Dendritic cell treated with granulocyte-macrophage colony-stimulating factor and Interleukin-4, amounts not matched to agents 40 ng/mL and 50 ng/mL, for 4 days (primary cell): ENCODE measurements around the gene RAB4A.

Experiments
- H3K27ac Mint-ChIP-seq: one replicate; pipeline ENCODE4 v1.8.0; 2022; ENCODE audit warnings: mild to moderate bottlenecking, mixed read lengths
- H3K27me3 Mint-ChIP-seq: one replicate; pipeline ENCODE4 v1.8.0; 2022; ENCODE audit warnings: mild to moderate bottlenecking, mixed read lengths
- H3K36me3 Mint-ChIP-seq: one replicate; pipeline ENCODE4 v1.8.0; 2022; ENCODE audit warnings: low read depth, mixed read lengths
- H3K4me1 Mint-ChIP-seq: one replicate; pipeline ENCODE4 v1.8.0; 2022; ENCODE audit warnings: low read depth, mixed read lengths
- H3K4me3 Mint-ChIP-seq: one replicate; pipeline ENCODE4 v1.8.0; 2022; ENCODE audit warnings: mild to moderate bottlenecking, moderate library complexity, mixed read lengths
- H3K9me3 Mint-ChIP-seq: one replicate; pipeline ENCODE4 v1.8.0; 2022; ENCODE audit warnings: mixed read lengths
- intact Hi-C: fragments of 100-400 bp; cut with micrococcal nuclease; formaldehyde crosslinking; loops from one replicate; pipeline ENCODE4 v1.15.0; 2022

Gene RAB4A

GRCh38 chr1:229270547-229271447 is at the start of gene RAB4A:
Gene RAB4A, plus strand, starts transcription at chr1:229271111. Its CDS starts 229 bp downstream, at chr1:229271340.
- H3K27ac Mint-ChIP-seq = peak within 1 kb of the TSS; percentile 88
- intact Hi-C loops = loop anchor here (5.0 kb wide), 2 partner anchors 72 to 237 kb away; partner anchors contain the start of genes CCSAP and NUP133
- peaks cover 9% of the 10 kb centered on the region for H3K9me3 Mint-ChIP-seq
- peaks cover 10% of the 10 kb centered on the region for H3K36me3 Mint-ChIP-seq
- H3K4me1 Mint-ChIP-seq = peaks cover 55% of the 10 kb centered on the region
- H3K4me3 Mint-ChIP-seq = peak within 1 kb of the TSS; percentile 82
- no peaks in the 10 kb centered on the region for H3K27me3 Mint-ChIP-seq

GRCh38 chr1:229222081-229222480 is 48.8 kb upstream of the RAB4A start:
- Mint-ChIP-seq H3K4me3 (no peak overlapping the region), H3K36me3 (no peaks in the 10 kb centered on the region), H3K27ac (no peak overlapping the region), H3K9me3 (no peaks in the 10 kb centered on the region), H3K4me1 (peaks cover 26% of the 10 kb centered on the region), H3K27me3 (no peaks in the 10 kb centered on the region)
- intact Hi-C loops = loop anchor here (10.0 kb wide), 2 partner anchors 157 to 197 kb away; no protein-coding TSS in a partner anchor

DNA sequence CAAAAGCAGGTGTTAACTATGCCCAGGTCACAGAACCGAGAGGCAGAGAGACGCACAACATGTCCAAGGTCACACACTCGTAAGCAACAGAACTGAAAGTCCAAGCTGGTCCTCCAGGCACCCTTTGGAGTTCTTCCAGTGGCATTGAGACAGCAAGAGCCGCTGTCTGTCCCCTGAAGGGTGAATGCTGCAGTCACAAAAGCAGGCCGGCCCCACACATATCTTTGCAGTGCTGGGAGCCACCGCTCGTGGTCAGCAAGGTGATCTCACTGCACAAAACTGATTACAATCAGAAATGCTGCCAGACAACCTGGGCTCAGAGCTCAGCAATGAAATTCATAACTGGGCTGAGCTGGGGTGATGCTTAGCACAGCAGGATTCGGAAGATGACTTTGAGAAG is 47.4 kb upstream of the RAB4A start:
- Mint-ChIP-seq H3K9me3 (no peaks in the 10 kb centered on the region), H3K4me3 (no peak overlapping the region), H3K27ac (no peak overlapping the region), H3K36me3 (no peaks in the 10 kb centered on the region), H3K4me1 (peaks cover 26% of the 10 kb centered on the region), H3K27me3 (peaks cover 3% of the 10 kb centered on the region)
- intact Hi-C loops = loop anchor here (10.0 kb wide), 2 partner anchors 159 to 199 kb away; no protein-coding TSS in a partner anchor

- H3K27ac Mint-ChIP-seq = no peak overlapping the region
- H3K4me3 Mint-ChIP-seq = no peak overlapping the region
- H3K27me3 Mint-ChIP-seq = peaks cover 5% of the 10 kb centered on the region
- intact Hi-C loops = loop anchor here (10.0 kb wide), 2 partner anchors 160 to 200 kb away; no protein-coding TSS in a partner anchor
- H3K9me3 Mint-ChIP-seq = no peaks in the 10 kb centered on the region
- H3K36me3 Mint-ChIP-seq = no peaks in the 10 kb centered on the region
- H3K4me1 Mint-ChIP-seq = peaks cover 31% of the 10 kb centered on the region
These were observed 46.6 kb upstream of the RAB4A start for GRCh38 chr1:229224308-229224707.

GRCh38 chr1:229225331-229225782 is 45.6 kb upstream of the RAB4A start:
- H3K27ac Mint-ChIP-seq = no peak overlapping the region
- intact Hi-C loops = loop anchor here (5.0 to 10.0 kb wide), 3 partner anchors 68 to 201 kb away; no protein-coding TSS in a partner anchor
- H3K4me1 Mint-ChIP-seq = peaks cover 41% of the 10 kb centered on the region
- H3K36me3 Mint-ChIP-seq = no peaks in the 10 kb centered on the region
- no peaks in the 10 kb centered on the region for H3K9me3 Mint-ChIP-seq
- peaks cover 5% of the 10 kb centered on the region for H3K27me3 Mint-ChIP-seq
- H3K4me3 Mint-ChIP-seq = no peak overlapping the region

DNA sequence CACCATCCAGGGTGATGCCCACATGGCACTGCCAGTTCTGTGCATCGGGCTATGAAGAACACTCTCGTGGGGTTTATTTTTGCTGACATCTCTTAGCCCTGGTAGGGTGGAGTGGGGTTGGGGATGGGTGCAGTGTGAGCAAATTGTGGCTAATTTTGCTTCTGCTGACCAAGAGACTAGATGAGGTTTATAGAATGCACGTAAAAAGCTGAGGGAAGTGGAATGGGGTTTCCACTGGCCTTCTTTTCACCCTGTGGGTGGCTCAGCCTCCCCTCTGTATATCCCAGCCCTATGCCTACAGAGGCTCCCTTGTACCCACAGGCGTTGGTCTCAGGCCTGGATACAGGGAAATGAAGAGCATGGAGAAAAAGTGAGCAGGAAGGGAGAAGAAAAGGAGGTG is 44.1 kb upstream of the RAB4A start:
- Mint-ChIP-seq H3K27ac (peak overlapping the region; percentile 49), H3K4me3 (no peak overlapping the region), H3K27me3 (peaks cover 5% of the 10 kb centered on the region), H3K36me3 (no peaks in the 10 kb centered on the region), H3K9me3 (no peaks in the 10 kb centered on the region), H3K4me1 (peaks cover 56% of the 10 kb centered on the region)
- intact Hi-C loops = loop anchor here (1.0 to 10.0 kb wide), 4 partner anchors 69 to 562 kb away; no protein-coding TSS in a partner anchor

DNA sequence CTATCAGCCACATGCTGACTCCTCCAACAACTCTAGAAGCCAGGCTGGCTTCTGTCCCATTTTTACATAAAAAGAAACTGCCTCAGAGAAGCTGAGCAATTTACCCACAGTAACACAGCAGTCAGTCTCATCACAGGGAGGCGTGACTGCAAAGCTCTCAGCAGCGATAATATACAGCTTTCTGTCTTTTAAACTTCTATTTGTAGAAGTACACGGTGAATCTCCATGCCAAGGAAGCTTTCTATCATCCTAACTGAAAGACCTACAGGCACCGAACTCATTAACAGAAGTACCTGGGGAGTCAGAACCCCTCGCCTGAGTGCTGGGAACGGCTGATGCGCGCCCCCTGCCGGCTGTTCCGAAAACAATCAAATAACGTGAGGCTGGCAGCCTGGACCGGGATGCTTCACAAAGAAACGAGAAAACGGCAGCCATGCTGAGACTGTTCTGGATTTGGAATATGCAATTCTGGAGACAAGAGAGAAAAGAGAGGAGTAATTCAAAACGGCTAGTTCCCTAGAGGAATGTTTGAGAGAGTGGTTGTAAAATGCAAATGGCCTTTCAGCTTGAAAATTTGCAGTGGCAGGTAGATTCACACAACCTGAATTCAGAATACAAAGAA is 43.5 kb upstream of the RAB4A start:
- Mint-ChIP-seq H3K27ac (peak overlapping the region; percentile 49), H3K9me3 (no peaks in the 10 kb centered on the region), H3K36me3 (no peaks in the 10 kb centered on the region), H3K27me3 (peaks cover 5% of the 10 kb centered on the region), H3K4me3 (no peak overlapping the region), H3K4me1 (peaks cover 62% of the 10 kb centered on the region)
- intact Hi-C loops = loop anchor here (1.0 to 10.0 kb wide), 4 partner anchors 70 to 563 kb away; no protein-coding TSS in a partner anchor

- Mint-ChIP-seq H3K36me3 (no peaks in the 10 kb centered on the region), H3K4me1 (peaks cover 65% of the 10 kb centered on the region), H3K9me3 (no peaks in the 10 kb centered on the region), H3K27me3 (peaks cover 7% of the 10 kb centered on the region), H3K27ac (no peak overlapping the region), H3K4me3 (no peak overlapping the region)
- intact Hi-C loops = loop anchor here (5.0 to 10.0 kb wide), 3 partner anchors 71 to 204 kb away; no protein-coding TSS in a partner anchor
These were observed 42.4 kb upstream of the RAB4A start for GRCh38 chr1:229228522-229228921.

GRCh38 chr1:229229137-229229720 is 41.7 kb upstream of the RAB4A start:
- Mint-ChIP-seq H3K36me3 (no peaks in the 10 kb centered on the region), H3K4me1 (peaks cover 63% of the 10 kb centered on the region), H3K27me3 (peaks cover 7% of the 10 kb centered on the region), H3K27ac (peak overlapping the region; percentile 89), H3K9me3 (no peaks in the 10 kb centered on the region), H3K4me3 (no peak overlapping the region)
- intact Hi-C loops = loop anchor here (5.0 to 10.0 kb wide), 3 partner anchors 72 to 204 kb away; no protein-coding TSS in a partner anchor

DNA sequence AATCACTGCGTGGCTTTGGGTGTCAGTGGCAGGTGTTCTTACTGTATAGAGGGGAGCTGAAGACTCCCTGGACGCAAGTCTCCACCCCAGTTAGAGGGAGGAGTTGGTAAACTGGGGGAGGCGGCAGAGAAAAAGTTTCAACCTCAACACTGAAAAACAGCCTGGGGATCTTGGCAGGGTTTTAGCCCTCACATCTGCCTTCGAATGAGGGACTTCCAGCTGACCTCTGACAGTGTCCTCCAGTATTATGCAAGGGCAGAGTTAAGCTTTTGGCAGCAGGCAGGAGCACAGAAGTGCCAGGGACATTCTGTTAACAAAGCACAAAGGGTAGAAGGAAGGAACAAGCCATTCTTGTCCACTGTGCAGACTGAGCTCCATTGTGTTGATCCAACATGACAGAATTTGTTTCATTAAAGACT is 41.2 kb upstream of the RAB4A start:
- intact Hi-C loops = loop anchor here (5.0 to 10.0 kb wide), 4 partner anchors 72 to 492 kb away; partner anchors contain the start of gene RHOU
- H3K27me3 Mint-ChIP-seq = peaks cover 8% of the 10 kb centered on the region
- H3K9me3 Mint-ChIP-seq = no peaks in the 10 kb centered on the region
- peak overlapping the region; percentile 37 for H3K4me3 Mint-ChIP-seq
- H3K27ac Mint-ChIP-seq = peak overlapping the region; percentile 89
- peaks cover 60% of the 10 kb centered on the region for H3K4me1 Mint-ChIP-seq
- H3K36me3 Mint-ChIP-seq = no peaks in the 10 kb centered on the region

DNA sequence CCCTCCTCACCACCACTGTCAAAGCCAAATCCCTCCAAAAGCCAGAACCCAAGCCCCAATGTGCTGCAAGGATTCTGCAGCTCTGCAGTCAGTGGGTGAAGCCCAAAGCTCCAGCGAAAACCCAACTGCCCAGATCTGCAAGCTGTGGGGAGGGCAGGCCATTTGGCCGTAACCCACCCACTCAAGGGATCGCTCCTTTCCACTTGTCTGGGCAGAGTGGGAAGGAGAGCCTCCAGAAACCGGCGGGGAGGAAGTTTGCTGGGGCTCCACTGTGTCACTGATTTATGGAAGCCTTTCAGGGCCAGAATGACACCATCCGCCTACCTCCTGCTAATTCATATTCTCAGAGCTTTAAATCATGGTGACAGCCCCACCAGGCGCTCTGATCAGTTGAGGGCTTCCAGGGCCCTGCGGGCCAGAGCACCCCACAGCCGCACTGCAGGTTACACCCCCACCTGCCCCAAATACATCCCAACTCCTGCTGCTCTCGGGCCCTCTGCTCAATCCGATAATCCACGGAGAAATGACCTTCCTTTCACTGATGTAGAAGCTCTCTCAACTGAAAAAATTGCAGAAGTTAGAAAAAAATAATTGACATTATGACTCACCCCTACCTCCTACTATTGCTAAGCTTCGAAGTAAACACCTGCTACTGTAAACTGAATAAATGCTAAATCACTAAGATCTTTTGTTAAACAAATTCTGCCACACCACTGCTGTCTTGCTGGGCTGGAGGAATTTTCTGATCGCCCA is 40.6 kb upstream of the RAB4A start:
- H3K9me3 Mint-ChIP-seq = no peaks in the 10 kb centered on the region
- H3K36me3 Mint-ChIP-seq = no peaks in the 10 kb centered on the region
- peaks cover 55% of the 10 kb centered on the region for H3K4me1 Mint-ChIP-seq
- peak overlapping the region; percentile 89 for H3K27ac Mint-ChIP-seq
- H3K27me3 Mint-ChIP-seq = peaks cover 11% of the 10 kb centered on the region
- intact Hi-C loops = loop anchor here (5.0 kb wide), 1 partner anchor 493 kb away; the partner anchor contains the start of gene RHOU
- peak overlapping the region; percentile 65 for H3K4me3 Mint-ChIP-seq

DNA sequence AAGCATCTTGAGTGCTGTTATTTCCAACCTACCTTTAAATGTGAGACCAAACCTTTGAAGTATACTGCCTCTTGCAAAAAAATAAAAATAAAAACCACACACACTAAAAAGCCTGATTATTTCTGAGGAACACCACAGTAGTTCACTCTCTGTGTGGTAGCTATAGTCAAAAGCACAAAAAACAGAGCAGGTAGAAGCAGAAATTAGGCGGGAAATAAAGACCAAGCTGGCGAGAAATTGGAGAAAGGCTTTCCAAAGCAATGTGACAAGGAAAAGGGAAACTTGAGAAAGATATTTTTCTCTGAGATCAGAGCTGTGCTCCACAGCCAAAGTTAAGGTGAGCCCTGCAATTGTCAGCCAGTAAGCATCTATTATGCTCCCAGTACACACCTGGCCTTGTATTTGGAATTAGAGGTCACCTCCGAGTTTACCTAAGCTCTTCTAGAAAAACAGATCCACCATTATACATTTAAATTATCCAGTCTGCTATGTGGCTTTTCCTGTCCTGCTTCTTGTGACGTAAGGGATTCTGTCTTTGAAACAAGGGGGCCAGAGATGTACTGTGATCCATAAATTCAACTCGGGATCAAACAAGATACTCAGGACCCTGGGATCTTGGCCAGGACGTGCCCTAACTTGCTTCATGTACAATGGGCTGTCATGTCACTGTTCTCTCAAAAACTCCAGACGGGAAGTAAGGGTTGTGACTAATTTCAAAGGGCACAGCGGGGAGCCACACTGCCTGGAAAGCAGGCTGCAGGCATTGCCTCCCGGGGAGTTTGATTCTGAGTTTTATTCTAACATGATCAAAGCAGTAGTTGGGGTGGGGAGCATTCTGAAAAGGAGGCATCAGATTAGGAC is 39.8 kb upstream of the RAB4A start:
- no peak overlapping the region for H3K4me3 Mint-ChIP-seq

More for the DNA sequence above, 39.8 kb upstream of the RAB4A start:
- H3K36me3 Mint-ChIP-seq = no peaks in the 10 kb centered on the region
- H3K9me3 Mint-ChIP-seq = no peaks in the 10 kb centered on the region
- peaks cover 11% of the 10 kb centered on the region for H3K27me3 Mint-ChIP-seq
- H3K27ac Mint-ChIP-seq = peak overlapping the region; percentile 89
- intact Hi-C loops = loop anchor here (5.0 kb wide), 1 partner anchor 494 kb away; the partner anchor contains the start of gene RHOU
- H3K4me1 Mint-ChIP-seq = peaks cover 51% of the 10 kb centered on the region
